Activated naive CD8-positive, alpha-beta T cell (primary cell): ENCODE measurements around the gene NYAP2.

ENCODE experiments used
- H3K27ac Mint-ChIP-seq: one replicate; pipeline ENCODE4 v1.8.0; 2021; ENCODE audit warnings: mixed read lengths
- H3K27me3 Mint-ChIP-seq: one replicate; pipeline ENCODE4 v1.8.0; 2021; ENCODE audit warnings: mixed read lengths
- H3K36me3 Mint-ChIP-seq: one replicate; pipeline ENCODE4 v1.8.0; 2021; ENCODE audit warnings: mixed read lengths
- H3K4me1 Mint-ChIP-seq: one replicate; pipeline ENCODE4 v1.8.0; 2021; ENCODE audit warnings: low read depth, mixed read lengths
- H3K4me3 Mint-ChIP-seq: one replicate; pipeline ENCODE4 v1.8.0; 2021; ENCODE audit warnings: mild to moderate bottlenecking, mixed read lengths
- H3K9me3 Mint-ChIP-seq: one replicate; pipeline ENCODE4 v1.8.0; 2021; ENCODE audit warnings: low read depth, mixed read lengths

NYAP2 gene

GRCh38 chr2:225582355-225583116 lies 183.0 kb downstream of the NYAP2 start:
- Mint-ChIP-seq H3K27me3 (peaks cover 6% of the 10 kb centered on the region), H3K9me3 (no peaks in the 10 kb centered on the region), H3K27ac (no peak overlapping the region), H3K4me3 (no peak overlapping the region), H3K36me3 (no peaks in the 10 kb centered on the region), H3K4me1 (no peaks in the 10 kb centered on the region)

- Mint-ChIP-seq H3K4me1 (no peaks in the 10 kb centered on the region), H3K9me3 (no peaks in the 10 kb centered on the region), H3K36me3 (no peaks in the 10 kb centered on the region), H3K27me3 (no peaks in the 10 kb centered on the region), H3K4me3 (no peak overlapping the region), H3K27ac (no peak overlapping the region)
Observed at GRCh38 chr2:225584796-225585195, 185.3 kb downstream of the NYAP2 start.

GRCh38 chr2:225590932-225591331 lies 191.4 kb downstream of the NYAP2 start:
- no peaks in the 10 kb centered on the region for H3K4me1 Mint-ChIP-seq
- peaks cover 2% of the 10 kb centered on the region for H3K27me3 Mint-ChIP-seq
- H3K27ac Mint-ChIP-seq = no peak overlapping the region
- H3K4me3 Mint-ChIP-seq = no peak overlapping the region
- H3K9me3 Mint-ChIP-seq = no peaks in the 10 kb centered on the region
- H3K36me3 Mint-ChIP-seq = no peaks in the 10 kb centered on the region

- Mint-ChIP-seq H3K4me3 (no peak overlapping the region), H3K36me3 (no peaks in the 10 kb centered on the region), H3K27me3 (peaks cover 4% of the 10 kb centered on the region), H3K27ac (no peak overlapping the region), H3K9me3 (no peaks in the 10 kb centered on the region), H3K4me1 (no peaks in the 10 kb centered on the region)
Observed at GRCh38 chr2:225597911-225598310, 198.4 kb downstream of the NYAP2 start.

GRCh38 chr2:225598426-225598825 lies 198.9 kb downstream of the NYAP2 start:
- H3K27ac Mint-ChIP-seq = no peak overlapping the region
- H3K36me3 Mint-ChIP-seq = no peaks in the 10 kb centered on the region
- H3K4me1 Mint-ChIP-seq = no peaks in the 10 kb centered on the region
- peaks cover 4% of the 10 kb centered on the region for H3K27me3 Mint-ChIP-seq
- H3K4me3 Mint-ChIP-seq = no peak overlapping the region
- H3K9me3 Mint-ChIP-seq = no peaks in the 10 kb centered on the region

GRCh38 chr2:225598897-225599296 lies 199.4 kb downstream of the NYAP2 start:
- Mint-ChIP-seq H3K4me3 (no peak overlapping the region), H3K27ac (no peak overlapping the region), H3K4me1 (no peaks in the 10 kb centered on the region), H3K36me3 (no peaks in the 10 kb centered on the region), H3K9me3 (no peaks in the 10 kb centered on the region), H3K27me3 (peaks cover 1% of the 10 kb centered on the region)

- no peaks in the 10 kb centered on the region for H3K4me1 Mint-ChIP-seq
- H3K9me3 Mint-ChIP-seq = no peaks in the 10 kb centered on the region
- H3K4me3 Mint-ChIP-seq = no peak overlapping the region
- H3K36me3 Mint-ChIP-seq = no peaks in the 10 kb centered on the region
- no peak overlapping the region for H3K27ac Mint-ChIP-seq
- H3K27me3 Mint-ChIP-seq = peaks cover 1% of the 10 kb centered on the region
Observed at GRCh38 chr2:225599856-225600255, 200.3 kb downstream of the NYAP2 start.

GRCh38 chr2:225600444-225600843 lies 200.9 kb downstream of the NYAP2 start:
- H3K27me3 Mint-ChIP-seq = peaks cover 1% of the 10 kb centered on the region
- no peaks in the 10 kb centered on the region for H3K36me3 Mint-ChIP-seq
- H3K27ac Mint-ChIP-seq = no peak overlapping the region
- H3K4me1 Mint-ChIP-seq = no peaks in the 10 kb centered on the region
- no peak overlapping the region for H3K4me3 Mint-ChIP-seq
- no peaks in the 10 kb centered on the region for H3K9me3 Mint-ChIP-seq

GRCh38 chr2:225600865-225601264 lies 201.4 kb downstream of the NYAP2 start:
- no peaks in the 10 kb centered on the region for H3K4me1 Mint-ChIP-seq
- H3K9me3 Mint-ChIP-seq = no peaks in the 10 kb centered on the region
- H3K4me3 Mint-ChIP-seq = no peak overlapping the region
- H3K36me3 Mint-ChIP-seq = no peaks in the 10 kb centered on the region
- no peak overlapping the region for H3K27ac Mint-ChIP-seq
- H3K27me3 Mint-ChIP-seq = peaks cover 1% of the 10 kb centered on the region

GRCh38 chr2:225602205-225602604 lies 202.7 kb downstream of the NYAP2 start:
- Mint-ChIP-seq H3K9me3 (no peaks in the 10 kb centered on the region), H3K4me1 (no peaks in the 10 kb centered on the region), H3K36me3 (no peaks in the 10 kb centered on the region), H3K27ac (no peak overlapping the region), H3K27me3 (peaks cover 1% of the 10 kb centered on the region), H3K4me3 (no peak overlapping the region)

GRCh38 chr2:225608136-225608535 lies 208.6 kb downstream of the NYAP2 start:
- Mint-ChIP-seq H3K9me3 (no peaks in the 10 kb centered on the region), H3K27ac (no peak overlapping the region), H3K36me3 (no peaks in the 10 kb centered on the region), H3K4me3 (no peak overlapping the region), H3K4me1 (no peaks in the 10 kb centered on the region), H3K27me3 (peaks cover 3% of the 10 kb centered on the region)

GRCh38 chr2:225612636-225613035 lies 213.1 kb downstream of the NYAP2 start:
- Mint-ChIP-seq H3K4me3 (no peak overlapping the region), H3K27ac (no peak overlapping the region), H3K27me3 (peaks cover 3% of the 10 kb centered on the region), H3K36me3 (no peaks in the 10 kb centered on the region), H3K4me1 (no peaks in the 10 kb centered on the region), H3K9me3 (no peaks in the 10 kb centered on the region)

GRCh38 chr2:225614915-225615314 lies 215.4 kb downstream of the NYAP2 start:
- Mint-ChIP-seq H3K27me3 (peaks cover 3% of the 10 kb centered on the region), H3K27ac (no peak overlapping the region), H3K4me1 (no peaks in the 10 kb centered on the region), H3K36me3 (no peaks in the 10 kb centered on the region), H3K4me3 (no peak overlapping the region), H3K9me3 (no peaks in the 10 kb centered on the region)

GRCh38 chr2:225615514-225615913 lies 216.0 kb downstream of the NYAP2 start:
- Mint-ChIP-seq H3K36me3 (no peaks in the 10 kb centered on the region), H3K4me1 (no peaks in the 10 kb centered on the region), H3K4me3 (no peak overlapping the region), H3K9me3 (no peaks in the 10 kb centered on the region), H3K27me3 (peaks cover 3% of the 10 kb centered on the region), H3K27ac (no peak overlapping the region)

GRCh38 chr2:225616372-225616771 lies 216.9 kb downstream of the NYAP2 start:
- H3K36me3 Mint-ChIP-seq = no peaks in the 10 kb centered on the region
- H3K27ac Mint-ChIP-seq = no peak overlapping the region
- H3K27me3 Mint-ChIP-seq = peaks cover 2% of the 10 kb centered on the region
- H3K4me3 Mint-ChIP-seq = no peak overlapping the region
- H3K4me1 Mint-ChIP-seq = no peaks in the 10 kb centered on the region
- no peaks in the 10 kb centered on the region for H3K9me3 Mint-ChIP-seq

GRCh38 chr2:225616848-225617247 lies 217.3 kb downstream of the NYAP2 start:
- H3K36me3 Mint-ChIP-seq = no peaks in the 10 kb centered on the region

More at GRCh38 chr2:225616848-225617247, 217.3 kb downstream of the NYAP2 start:
- H3K4me3 Mint-ChIP-seq = no peak overlapping the region
- H3K27me3 Mint-ChIP-seq = no peaks in the 10 kb centered on the region
- H3K27ac Mint-ChIP-seq = no peak overlapping the region
- no peaks in the 10 kb centered on the region for H3K4me1 Mint-ChIP-seq
- no peaks in the 10 kb centered on the region for H3K9me3 Mint-ChIP-seq
